ENCODE results near the gene TBCD.

The TBCD gene

DNA sequence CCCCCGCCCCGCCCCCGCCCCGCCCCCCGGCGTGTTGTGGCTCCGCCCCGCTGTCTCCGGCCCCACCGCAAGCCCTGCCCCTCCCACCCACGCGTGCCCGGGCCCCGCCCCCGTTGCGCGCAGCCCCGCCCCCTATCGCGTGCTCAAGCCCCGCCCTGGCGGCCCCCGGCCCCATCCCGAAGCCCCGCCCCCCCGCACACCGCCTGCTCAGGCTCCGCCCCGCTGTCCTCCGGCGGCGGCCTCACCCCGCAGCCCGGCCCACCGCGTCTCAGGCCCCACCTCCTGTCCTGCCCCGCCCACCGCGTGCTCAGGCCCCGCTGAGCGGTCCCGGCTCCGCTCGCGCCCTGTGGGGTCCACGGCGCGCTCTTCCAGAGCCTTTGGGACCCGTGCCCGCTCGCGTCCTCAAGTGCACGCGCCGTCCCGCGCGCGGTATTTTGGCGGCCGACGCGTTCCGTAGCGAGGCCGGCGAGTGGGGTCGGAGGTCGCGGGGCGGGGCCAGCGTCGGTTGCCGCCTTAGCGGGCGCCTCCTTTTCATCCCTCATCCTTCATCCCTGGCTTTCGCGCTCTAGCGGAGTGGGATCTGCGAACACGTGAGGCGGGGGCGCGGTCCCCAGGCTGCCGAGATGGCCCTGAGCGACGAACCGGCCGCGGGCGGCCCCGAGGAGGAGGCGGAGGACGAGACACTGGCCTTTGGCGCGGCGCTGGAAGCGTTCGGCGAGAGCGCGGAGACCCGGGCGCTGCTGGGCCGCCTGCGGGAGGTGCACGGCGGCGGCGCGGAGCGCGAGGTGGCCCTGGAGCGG is at the start of gene TBCD:
Gene TBCD (plus strand): TSS at position 495 of the 800 bp plus-strand sequence. CDS start 129 bp downstream, at position 624.
- H3K4me3 Mint-ChIP-seq: peak within 1 kb of the TSS; percentile 83
- H3K4me1 Mint-ChIP-seq: peaks cover 15% of the 10 kb centered on the region
- H3K9me3 Mint-ChIP-seq: peaks cover 2% of the 10 kb centered on the region
- DNase-seq (ENCODE audit: low spot score in 2 of 2) (peak; percentile 80 to 89), ATAC-seq (ENCODE audit: low read depth) (peak; percentile 76)
- H3K27me3 Mint-ChIP-seq: no peaks in the 10 kb centered on the region
- no peak within 1 kb of the TSS for H3K27ac Mint-ChIP-seq
- peaks cover 3% of the 10 kb centered on the region for H3K36me3 Mint-ChIP-seq

GRCh38 chr17:82702231-82702927 is 49.5 kb upstream of the TBCD start:
- no peaks in the 10 kb centered on the region for H3K9me3 Mint-ChIP-seq

DNA sequence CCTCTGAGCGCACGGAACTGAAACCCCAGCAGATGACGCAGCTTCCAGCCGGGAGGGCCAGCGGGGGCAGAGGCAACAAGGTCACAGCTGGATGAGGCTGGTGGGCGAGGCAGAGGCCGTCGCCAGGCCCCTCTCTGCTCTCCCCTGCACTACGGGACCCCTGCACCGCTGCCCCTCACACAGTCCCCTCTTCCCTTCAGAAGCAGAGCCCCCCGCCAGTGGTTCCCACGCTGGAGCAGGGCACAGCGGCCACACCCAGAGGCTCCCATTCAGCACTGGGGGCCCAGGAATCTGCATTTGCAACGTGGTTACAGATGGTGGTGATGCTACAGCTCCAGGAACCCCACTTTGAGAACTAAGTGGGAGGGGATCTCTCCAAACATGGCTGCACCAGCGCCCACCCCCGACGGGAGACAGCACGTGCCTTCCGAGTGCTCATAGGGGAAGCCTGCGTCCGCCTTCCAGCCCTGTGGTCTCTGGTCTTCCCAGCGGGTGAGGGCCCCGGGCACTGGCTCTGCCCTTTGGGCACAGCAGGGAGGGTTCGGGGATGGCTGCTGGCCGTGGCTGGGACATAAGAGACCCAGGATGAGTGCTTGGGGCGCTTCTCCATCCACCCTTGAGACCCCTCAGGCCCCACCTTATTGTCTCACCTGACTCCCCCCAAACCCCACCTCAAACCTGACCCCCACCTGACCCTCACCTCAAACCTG is 48.7 kb upstream of the TBCD start:
- DNase-seq (ENCODE audit: low spot score in 2 of 2): no peak
- Mint-ChIP-seq H3K27ac (no peak overlapping the region), H3K4me1 (peaks cover 12% of the 10 kb centered on the region), H3K4me3 (no peak overlapping the region), H3K9me3 (no peaks in the 10 kb centered on the region), H3K27me3 (peaks cover 5% of the 10 kb centered on the region), H3K36me3 (no peaks in the 10 kb centered on the region)
- no peak for ATAC-seq (ENCODE audit: low read depth)

More at GRCh38 chr17:82702231-82702927, 49.5 kb upstream of the TBCD start:
- Mint-ChIP-seq H3K36me3 (no peaks in the 10 kb centered on the region), H3K4me3 (no peak overlapping the region), H3K27ac (no peak overlapping the region), H3K4me1 (peaks cover 6% of the 10 kb centered on the region), H3K27me3 (peaks cover 5% of the 10 kb centered on the region)
- DNase-seq (ENCODE audit: low spot score in 2 of 2) (no peak), ATAC-seq (ENCODE audit: low read depth) (no peak)

- Mint-ChIP-seq H3K36me3 (no peaks in the 10 kb centered on the region), H3K27me3 (peaks cover 5% of the 10 kb centered on the region), H3K27ac (no peak overlapping the region), H3K4me1 (peaks cover 11% of the 10 kb centered on the region), H3K4me3 (no peak overlapping the region), H3K9me3 (no peaks in the 10 kb centered on the region)
- ATAC-seq (ENCODE audit: low read depth): no peak
- DNase-seq (ENCODE audit: low spot score in 2 of 2): no peak
Observed at GRCh38 chr17:82703935-82704865, 47.7 kb upstream of the TBCD start.

GRCh38 chr17:82704886-82705285 is 47.0 kb upstream of the TBCD start:
- no peak for ATAC-seq (ENCODE audit: low read depth)
- Mint-ChIP-seq H3K9me3 (no peaks in the 10 kb centered on the region), H3K27me3 (peaks cover 5% of the 10 kb centered on the region), H3K4me3 (no peak overlapping the region), H3K36me3 (no peaks in the 10 kb centered on the region), H3K27ac (no peak overlapping the region), H3K4me1 (peaks cover 10% of the 10 kb centered on the region)
- DNase-seq (ENCODE audit: low spot score in 2 of 2): no peak

GRCh38 chr17:82705756-82706155 is 46.1 kb upstream of the TBCD start:
- ATAC-seq (ENCODE audit: low read depth): no peak
- H3K4me3 Mint-ChIP-seq: no peak overlapping the region
- peaks cover 5% of the 10 kb centered on the region for H3K27me3 Mint-ChIP-seq
- peaks cover 10% of the 10 kb centered on the region for H3K4me1 Mint-ChIP-seq
- no peaks in the 10 kb centered on the region for H3K36me3 Mint-ChIP-seq
- DNase-seq (ENCODE audit: low spot score in 2 of 2): no peak
- no peak overlapping the region for H3K27ac Mint-ChIP-seq
- H3K9me3 Mint-ChIP-seq: no peaks in the 10 kb centered on the region

DNA sequence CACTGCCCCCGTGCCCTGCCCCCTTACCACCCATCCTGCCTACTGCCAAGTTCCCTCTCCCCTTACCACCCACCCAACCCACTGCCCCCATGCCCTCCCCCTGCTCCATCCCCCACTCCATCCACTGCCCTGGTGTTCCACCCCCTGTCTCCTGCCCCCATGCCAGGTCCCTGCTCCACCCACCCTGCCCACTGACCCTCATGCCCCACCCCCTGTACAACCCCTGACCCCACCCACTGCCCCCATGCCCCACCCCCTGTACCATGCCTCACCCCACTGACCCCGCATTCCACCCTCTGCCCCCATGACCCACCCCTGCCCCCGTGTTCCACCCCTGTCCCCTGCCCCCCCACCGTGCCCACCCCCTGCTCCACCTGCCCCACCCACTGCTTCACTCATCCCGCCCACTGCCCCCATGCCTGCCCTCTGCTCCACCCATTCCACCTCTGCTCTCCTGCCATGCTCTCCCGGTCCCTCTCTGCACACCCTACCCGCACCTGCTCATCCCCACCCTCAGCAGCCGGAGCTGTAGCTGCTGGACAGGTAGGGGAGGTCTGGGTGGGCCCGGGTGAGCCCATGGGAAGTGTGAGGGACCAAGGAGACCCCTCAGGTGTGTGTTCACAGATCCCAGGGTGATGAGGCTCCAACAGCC is 42.7 kb upstream of the TBCD start:
- ATAC-seq (ENCODE audit: low read depth) (no peak), DNase-seq (ENCODE audit: low spot score in 2 of 2) (no peak)
- Mint-ChIP-seq H3K27ac (no peak overlapping the region), H3K27me3 (peaks cover 7% of the 10 kb centered on the region), H3K4me1 (peaks cover 7% of the 10 kb centered on the region), H3K4me3 (no peak overlapping the region), H3K9me3 (no peaks in the 10 kb centered on the region), H3K36me3 (no peaks in the 10 kb centered on the region)

DNA sequence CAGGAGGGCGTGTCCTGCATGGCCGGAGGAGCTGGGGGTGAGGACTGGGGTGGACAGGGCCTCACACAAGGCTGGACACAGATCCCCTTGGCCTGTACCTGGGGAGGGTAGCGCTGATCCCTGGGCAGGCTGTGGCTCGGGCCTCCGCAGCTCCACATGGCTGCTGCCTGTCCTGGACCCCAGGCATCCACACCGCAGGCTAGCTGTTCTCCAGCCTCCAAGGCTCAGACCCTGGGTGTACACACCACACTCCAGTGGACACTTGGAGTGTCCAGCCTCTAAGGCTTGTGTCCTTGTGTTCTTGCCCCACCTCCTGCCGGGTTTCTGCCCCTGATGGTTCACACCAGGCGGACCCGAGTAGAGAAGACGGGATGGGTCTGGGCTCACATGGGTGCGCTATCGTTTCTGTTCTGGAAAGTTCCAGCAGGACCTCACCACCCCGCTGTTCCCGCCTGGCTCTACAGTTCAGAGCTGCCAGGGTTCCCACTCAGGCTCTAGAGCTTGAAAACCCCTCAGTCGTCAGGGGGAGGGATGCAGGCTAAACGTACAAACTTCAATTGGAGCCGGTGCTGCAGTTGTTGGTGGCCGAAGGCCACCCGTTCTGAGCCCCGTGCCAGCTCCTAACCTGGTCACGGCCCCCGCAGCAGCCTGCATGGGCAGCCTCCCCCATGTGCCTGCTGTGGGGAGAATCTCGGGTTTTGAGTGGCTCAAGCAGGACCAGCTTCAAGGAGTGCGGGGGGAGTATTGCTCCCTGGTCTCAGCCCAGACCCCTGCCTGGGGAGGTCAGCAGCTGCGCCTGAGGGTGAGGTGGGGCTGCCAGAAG is 42.0 kb upstream of the TBCD start:
- H3K4me3 Mint-ChIP-seq: no peak overlapping the region
- H3K9me3 Mint-ChIP-seq: no peaks in the 10 kb centered on the region
- H3K27ac Mint-ChIP-seq: no peak overlapping the region
- peaks cover 7% of the 10 kb centered on the region for H3K4me1 Mint-ChIP-seq
- DNase-seq (ENCODE audit: low spot score in 2 of 2) (no peak), ATAC-seq (ENCODE audit: low read depth) (no peak)
- H3K36me3 Mint-ChIP-seq: no peaks in the 10 kb centered on the region
- peaks cover 7% of the 10 kb centered on the region for H3K27me3 Mint-ChIP-seq

DNA sequence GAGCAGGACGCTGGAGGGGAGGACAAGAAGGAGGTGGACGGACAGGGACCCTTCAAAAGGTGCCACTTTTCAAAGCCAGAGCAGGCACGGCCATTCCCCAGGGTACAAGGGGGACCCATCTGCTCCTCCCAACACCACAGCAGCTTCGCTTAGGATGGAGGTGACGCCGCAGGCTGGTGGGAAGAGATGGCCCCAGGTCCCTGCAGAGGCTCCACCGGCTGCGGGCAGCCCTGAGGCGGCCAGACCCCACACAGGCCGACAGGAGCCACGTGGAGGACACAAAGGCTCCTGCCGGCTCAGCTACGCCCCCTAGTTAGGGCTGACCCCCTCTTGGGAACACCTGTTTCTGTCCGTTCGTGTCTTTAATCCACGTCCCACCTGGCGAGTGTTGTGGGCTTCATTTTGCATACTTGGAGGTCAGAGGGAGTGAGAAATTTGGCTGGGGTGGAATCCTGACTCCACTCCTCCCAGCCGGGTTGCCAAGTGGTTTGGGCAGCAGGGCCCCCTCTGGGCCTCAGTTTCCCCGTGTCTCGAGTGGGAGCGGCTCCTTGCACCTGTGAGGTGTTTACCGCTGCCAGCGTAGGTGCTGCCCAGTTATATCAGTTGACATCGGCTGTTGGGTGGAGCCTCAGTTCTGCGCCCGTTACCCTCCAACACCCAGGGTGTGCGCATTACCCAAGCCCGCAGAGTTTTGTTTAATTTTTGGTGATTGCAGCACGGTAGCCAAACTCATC is 41.2 kb upstream of the TBCD start:
- Mint-ChIP-seq H3K4me1 (peaks cover 7% of the 10 kb centered on the region), H3K36me3 (no peaks in the 10 kb centered on the region), H3K4me3 (no peak overlapping the region), H3K27ac (no peak overlapping the region), H3K9me3 (no peaks in the 10 kb centered on the region), H3K27me3 (peaks cover 7% of the 10 kb centered on the region)
- DNase-seq (ENCODE audit: low spot score in 2 of 2) (no peak), ATAC-seq (ENCODE audit: low read depth) (no peak)

DNA sequence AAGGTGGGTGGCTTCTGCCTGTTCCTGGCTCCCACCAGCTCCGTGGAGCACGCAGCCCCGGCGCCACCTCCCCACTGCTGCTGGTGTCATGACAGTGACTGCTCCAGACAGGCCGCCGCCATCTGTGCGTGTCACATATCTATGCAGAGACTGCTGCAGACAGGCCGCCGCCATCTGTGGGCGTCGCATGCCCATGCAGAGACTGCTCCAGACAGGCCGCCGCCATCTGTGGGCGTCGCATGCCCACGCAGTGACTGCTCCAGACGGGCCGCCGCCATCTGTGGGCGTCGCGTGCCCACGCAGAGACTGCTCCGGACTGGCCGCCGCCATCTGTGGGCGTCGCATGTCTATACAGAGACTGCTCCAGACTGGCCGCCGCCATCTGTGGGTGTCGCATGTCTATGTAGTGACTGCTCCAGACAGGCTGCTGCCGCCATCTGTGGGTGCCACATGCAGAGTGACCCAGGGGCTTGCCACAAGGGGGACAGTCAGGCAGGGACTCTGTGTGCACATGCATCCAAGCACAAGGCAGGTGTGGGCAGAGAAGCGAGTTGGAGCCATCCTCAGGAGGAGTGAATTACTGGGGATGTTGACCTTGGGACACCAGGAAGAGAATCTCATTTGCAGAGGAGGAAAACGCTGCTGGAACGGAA is 38.7 kb upstream of the TBCD start:
- ATAC-seq (ENCODE audit: low read depth) (no peak), DNase-seq (ENCODE audit: low spot score in 2 of 2) (no peak)
- peaks cover 10% of the 10 kb centered on the region for H3K4me1 Mint-ChIP-seq
- peaks cover 6% of the 10 kb centered on the region for H3K27me3 Mint-ChIP-seq
- H3K27ac Mint-ChIP-seq: no peak overlapping the region
- no peak overlapping the region for H3K4me3 Mint-ChIP-seq
- H3K9me3 Mint-ChIP-seq: no peaks in the 10 kb centered on the region
- H3K36me3 Mint-ChIP-seq: peaks cover 3% of the 10 kb centered on the region

DNA sequence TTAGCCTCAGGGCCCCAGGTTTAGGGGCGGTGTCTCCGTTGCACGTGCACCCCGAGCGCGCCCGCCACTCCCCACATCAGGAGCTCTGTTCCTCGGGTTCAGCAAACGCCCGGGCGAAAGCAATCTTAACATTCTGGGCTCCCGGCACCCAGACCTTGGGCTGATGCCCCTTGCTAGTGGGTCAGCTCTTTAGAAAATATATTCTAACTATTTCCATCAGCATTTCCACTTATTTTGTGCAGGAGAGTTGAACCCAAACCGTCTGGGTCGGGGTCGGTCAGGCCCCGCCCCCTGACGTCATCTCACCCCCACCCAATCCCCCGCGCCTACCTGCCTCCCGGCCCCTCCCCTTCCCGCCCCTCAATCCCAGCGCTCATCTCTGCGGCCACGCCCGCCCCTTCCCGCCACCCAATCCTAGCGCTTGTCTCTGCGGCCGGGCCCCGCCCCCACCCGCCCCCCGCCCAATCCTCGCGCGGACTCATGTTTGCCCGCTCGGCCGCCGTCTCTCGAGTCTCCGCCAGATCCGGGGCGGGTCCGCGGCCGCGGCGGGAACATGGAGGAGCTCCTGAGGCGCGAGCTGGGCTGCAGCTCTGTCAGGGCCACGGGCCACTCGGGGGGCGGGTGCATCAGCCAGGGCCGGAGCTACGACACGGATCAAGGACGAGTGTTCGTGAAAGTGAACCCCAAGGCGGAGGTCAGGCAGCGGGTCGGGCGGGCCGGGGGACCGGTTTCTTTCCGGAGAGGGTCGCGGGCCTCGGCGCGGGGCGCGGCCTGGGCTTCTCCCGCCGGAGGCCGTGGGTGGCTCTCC is 35.5 kb upstream of the TBCD start, which contains the start of gene FN3KRP:
Gene FN3KRP (plus strand): TSS at position 504 of the 808 bp plus-strand sequence. CDS start 50 bp downstream, at position 554.
- peaks cover 12% of the 10 kb centered on the region for H3K4me1 Mint-ChIP-seq
- peaks cover 9% of the 10 kb centered on the region for H3K36me3 Mint-ChIP-seq
- no peaks in the 10 kb centered on the region for H3K9me3 Mint-ChIP-seq
- ATAC-seq (ENCODE audit: low read depth) (peak; percentile 93), DNase-seq (ENCODE audit: low spot score in 2 of 2) (peak; percentile 70 to 80)
- H3K27ac Mint-ChIP-seq: peak within 1 kb of the TSS; percentile 84
- peaks cover 6% of the 10 kb centered on the region for H3K27me3 Mint-ChIP-seq
- peak within 1 kb of the TSS; percentile 91 for H3K4me3 Mint-ChIP-seq

Data from memory B cell (primary cell).